Activated CD8-positive, alpha-beta memory T cell treated with anti-CD3 and anti-CD28 coated beads for 36 hours (primary cell): ENCODE results near the gene PTPN7. TPM values are rescaled to one million over a fixed set of nuclear protein-coding genes. Genes with fewer than 3 reads are reported as not detected.

Experiments used
- CTCF ChIA-PET: fragments of 350-600 bp; sonication (Branson Sonifier 250); formaldehyde crosslinking; loops from one replicate; lab custom pipeline; 2021; ENCODE audit warnings: antibody characterized with exemption; lab: Charles Lee
- POLR2A ChIA-PET: fragments of 350-600 bp; sonication (Branson Sonifier 250); formaldehyde crosslinking; loops from one replicate; lab custom pipeline; 2021; ENCODE audit warnings: antibody characterized with exemption; lab: Charles Lee
- total RNA-seq, 2 experiments: library from RNA; stranded (reverse); gene quantifications; one replicate each; pipeline ENCODE4 v1.2.3, GENCODE V29; 2021

The PTPN7 gene
- total RNA-seq, 2 experiments from 2014 or later = 454 to 462 TPM

DNA sequence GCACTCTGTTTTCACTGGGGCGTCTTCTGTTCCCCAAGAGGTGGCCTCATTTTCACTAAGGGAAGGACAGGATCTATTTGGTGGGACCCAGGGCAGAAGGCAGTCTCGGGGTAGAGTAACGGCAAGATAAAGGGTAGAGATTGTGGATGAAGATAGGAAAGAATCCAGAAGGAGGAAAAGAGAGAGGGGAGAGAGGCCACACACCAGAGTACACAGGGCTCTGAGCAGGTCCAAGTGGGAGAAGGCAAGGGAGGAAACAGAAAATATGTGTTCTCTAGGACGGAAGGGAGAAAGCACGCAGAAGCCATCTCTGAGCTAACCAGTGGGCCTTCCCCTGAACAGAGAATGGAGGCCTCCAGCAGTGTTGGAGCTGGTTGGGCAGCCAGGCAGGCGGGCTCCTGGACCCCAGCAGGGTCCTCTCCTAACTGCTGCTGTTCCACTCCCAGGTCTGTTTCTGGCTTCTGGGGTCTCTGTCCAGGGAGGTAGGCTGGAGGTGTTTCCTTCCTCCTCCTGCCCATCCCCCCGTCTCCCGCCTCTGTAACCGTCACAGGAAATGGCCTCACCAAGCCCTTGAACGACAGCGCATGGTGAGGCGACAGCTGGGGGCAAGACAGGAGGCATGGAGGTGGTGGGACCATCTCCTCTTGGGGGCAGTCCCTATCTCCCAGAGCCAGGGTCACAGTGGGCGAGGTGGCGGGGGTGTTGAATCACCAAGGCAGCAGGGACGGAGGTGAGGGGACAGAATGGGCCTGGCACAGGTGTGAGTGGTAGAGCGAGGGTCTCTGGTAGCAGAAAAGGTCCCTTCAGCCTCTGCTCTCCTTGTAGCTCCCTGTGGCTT is 649 bp downstream of the PTPN7 start:
- CTCF ChIA-PET = interaction anchor here (0.6 to 3.7 kb wide), 4 partner anchors 9 to 264 kb away, joined by 3 to 20 read pairs (median 10); partner anchors contain the start of gene LGR6
- POLR2A ChIA-PET = interaction anchor here (0.6 to 2.5 kb wide), 6 partner anchors 10 to 647 kb away, joined by 3 to 11 read pairs (median 6); partner anchors contain the start of gene UBE2T

- POLR2A ChIA-PET = interaction anchor here (1.8 to 2.5 kb wide), 2 partner anchors 9 to 12 kb away, joined by 7 to 8 read pairs; no protein-coding TSS in a partner anchor
- CTCF ChIA-PET = interaction anchor here (0.7 to 3.7 kb wide), 4 partner anchors 9 to 669 kb away, joined by 3 to 20 read pairs (median 10); partner anchors contain the start of gene LGR6
These were observed 1.4 kb downstream of the PTPN7 start for GRCh38 chr1:202158810-202159533.

GRCh38 chr1:202157945-202158344 is 2.5 kb downstream of the PTPN7 start:
- POLR2A ChIA-PET = no interaction called here
- CTCF ChIA-PET = interaction anchor here (0.8 kb wide), 1 partner anchor 13 kb away, joined by 3 read pairs; no protein-coding TSS in a partner anchor

- ChIA-PET CTCF (no interaction called here), POLR2A (interaction anchor here (0.7 to 1.1 kb wide), 2 partner anchors 11 to 209 kb away, joined by 4 to 5 read pairs; no protein-coding TSS in a partner anchor)
These were observed 3.8 kb downstream of the PTPN7 start for GRCh38 chr1:202156590-202156989.

GRCh38 chr1:202155478-202156021 is 4.9 kb downstream of the PTPN7 start:
- POLR2A ChIA-PET = interaction anchor here (1.1 to 1.3 kb wide), 2 partner anchors 10 kb away, joined by 5 to 6 read pairs; no protein-coding TSS in a partner anchor

GRCh38 chr1:202154766-202155477 is 5.5 kb downstream of the PTPN7 start:
- CTCF ChIA-PET = interaction anchor here (1.0 to 1.4 kb wide), 4 partner anchors 9 to 34 kb away, joined by 3 to 6 read pairs (median 4); no protein-coding TSS in a partner anchor

More at GRCh38 chr1:202155478-202156021, 4.9 kb downstream of the PTPN7 start:
- CTCF ChIA-PET = interaction anchor here (1.0 to 1.4 kb wide), 3 partner anchors 9 to 24 kb away, joined by 3 to 6 read pairs (median 4); no protein-coding TSS in a partner anchor

GRCh38 chr1:202154148-202154765 is 6.1 kb downstream of the PTPN7 start:
- CTCF ChIA-PET = interaction anchor here (1.0 to 1.4 kb wide), 4 partner anchors 8 to 34 kb away, joined by 3 to 6 read pairs (median 4); no protein-coding TSS in a partner anchor
- POLR2A ChIA-PET = interaction anchor here (0.6 to 1.3 kb wide), 2 partner anchors 9 to 825 kb away, joined by 3 to 6 read pairs; no protein-coding TSS in a partner anchor

More at GRCh38 chr1:202154766-202155477, 5.5 kb downstream of the PTPN7 start:
- POLR2A ChIA-PET = interaction anchor here (1.3 kb wide), 1 partner anchor 9 kb away, joined by 6 read pairs; no protein-coding TSS in a partner anchor

- ChIA-PET POLR2A (interaction anchor here (0.6 kb wide), 1 partner anchor 826 kb away, joined by 3 read pairs; no protein-coding TSS in a partner anchor), CTCF (no interaction called here)
These were observed 7.1 kb downstream of the PTPN7 start for GRCh38 chr1:202153284-202153683.

DNA sequence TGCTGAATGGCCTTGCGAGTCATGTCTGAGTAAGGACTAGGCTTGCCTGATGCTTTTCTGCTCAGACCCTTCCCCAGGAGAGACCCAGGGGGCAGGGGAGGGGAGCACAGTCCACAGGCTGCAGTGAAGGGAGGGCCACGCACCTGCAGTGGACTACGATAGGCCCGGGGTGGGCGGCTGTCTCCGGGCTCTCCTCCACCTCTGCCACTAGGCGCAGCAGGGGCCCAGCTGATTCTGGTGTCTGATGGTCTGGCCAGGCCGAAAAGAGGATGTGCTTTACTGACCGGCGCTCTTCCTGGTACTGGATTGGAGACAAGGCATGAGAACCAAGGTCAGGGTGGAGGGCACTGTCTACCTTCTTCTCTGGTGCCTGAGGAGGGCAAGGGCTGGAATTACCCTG is 8.0 kb downstream of the PTPN7 start:
- POLR2A ChIA-PET = no interaction called here
- CTCF ChIA-PET = no interaction called here

DNA sequence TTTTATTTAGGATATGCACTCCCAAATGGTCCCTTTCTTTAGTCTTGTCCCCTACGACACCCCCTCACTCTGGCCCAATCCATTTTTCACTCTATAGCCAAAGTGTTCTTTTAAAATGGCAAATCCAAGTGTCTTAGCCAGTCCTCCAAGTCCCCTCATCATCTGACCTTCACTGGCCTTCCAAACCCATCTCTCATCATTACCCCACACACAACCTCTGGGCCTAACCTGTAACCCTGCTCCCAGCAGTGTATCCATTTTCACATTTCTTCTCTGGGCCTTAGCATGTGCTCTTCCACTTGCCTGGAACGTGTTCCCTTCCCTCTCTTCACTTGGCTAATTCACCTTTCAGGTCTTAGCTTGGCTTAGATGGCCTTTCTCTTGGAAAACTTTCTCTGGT is 9.4 kb downstream of the PTPN7 start:
- CTCF ChIA-PET = no interaction called here

GRCh38 chr1:202150602-202151001 is 9.8 kb downstream of the PTPN7 start:
- ChIA-PET POLR2A (interaction anchor here (1.2 kb wide), 1 partner anchor 9 kb away, joined by 8 read pairs; the partner anchor contains the start of gene PTPN7), CTCF (interaction anchor here (0.8 kb wide), 1 partner anchor 9 kb away, joined by 3 read pairs; no protein-coding TSS in a partner anchor)

More for the DNA sequence above, 9.4 kb downstream of the PTPN7 start:
- POLR2A ChIA-PET = no interaction called here

- CTCF ChIA-PET = interaction anchor here (0.7 to 0.8 kb wide), 2 partner anchors 9 to 954 kb away, joined by 3 to 5 read pairs; no protein-coding TSS in a partner anchor
- POLR2A ChIA-PET = interaction anchor here (0.7 to 1.2 kb wide), 3 partner anchors 10 to 42 kb away, joined by 8 to 11 read pairs (median 11); partner anchors contain the start of gene PTPN7
These were observed 10.2 kb downstream of the PTPN7 start for GRCh38 chr1:202150187-202150586.

GRCh38 chr1:202149566-202149965 is 10.8 kb downstream of the PTPN7 start:
- ChIA-PET CTCF (interaction anchor here (0.7 kb wide), 1 partner anchor 953 kb away, joined by 5 read pairs; no protein-coding TSS in a partner anchor), POLR2A (interaction anchor here (0.7 to 1.2 kb wide), 3 partner anchors 10 to 43 kb away, joined by 8 to 11 read pairs (median 11); partner anchors contain the start of gene PTPN7)

DNA sequence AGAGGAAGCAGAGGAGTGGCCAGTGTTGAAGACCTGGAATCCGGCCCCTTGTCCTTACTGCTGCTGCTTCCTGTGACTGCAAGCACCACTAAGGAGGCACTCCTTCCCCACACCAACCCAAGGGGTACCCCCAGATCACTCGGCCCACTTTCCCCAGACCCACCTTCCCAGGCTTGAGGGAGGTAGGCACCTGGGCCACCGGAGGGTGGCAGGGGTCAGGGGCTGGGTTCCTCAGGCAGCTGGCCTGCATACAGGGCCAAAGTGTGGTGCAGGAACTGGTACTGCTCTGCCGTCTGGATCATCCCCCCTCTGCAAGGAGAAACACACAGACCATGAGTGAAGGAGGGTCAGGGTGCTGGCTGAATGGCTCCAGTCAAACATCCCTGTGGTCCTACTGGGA is 12.0 kb downstream of the PTPN7 start:
- ChIA-PET POLR2A (interaction anchor here (0.5 to 1.8 kb wide), 2 partner anchors 12 to 58 kb away, joined by 4 to 7 read pairs; partner anchors contain the start of gene PTPN7), CTCF (interaction anchor here (0.7 to 3.9 kb wide), 3 partner anchors 11 to 146 kb away, joined by 3 to 20 read pairs (median 3); partner anchors contain the start of gene PTPN7)

GRCh38 chr1:202146993-202147392 is 13.4 kb downstream of the PTPN7 start:
- CTCF ChIA-PET = interaction anchor here (1.6 to 3.9 kb wide), 2 partner anchors 8 to 13 kb away, joined by 6 to 20 read pairs; partner anchors contain the start of gene PTPN7
- POLR2A ChIA-PET = interaction anchor here (0.6 to 1.8 kb wide), 3 partner anchors 13 to 1169 kb away, joined by 3 to 9 read pairs (median 7); partner anchors contain the start of gene PTPN7

GRCh38 chr1:202146279-202146678 is 14.1 kb downstream of the PTPN7 start:
- CTCF ChIA-PET = interaction anchor here (0.8 to 3.9 kb wide), 3 partner anchors 9 to 196 kb away, joined by 3 to 20 read pairs (median 6); partner anchors contain the start of genes PTPN7 and UBE2T
- POLR2A ChIA-PET = interaction anchor here (0.7 to 2.0 kb wide), 4 partner anchors 10 to 650 kb away, joined by 3 to 7 read pairs (median 4); partner anchors contain the start of gene PTPN7
